Hepatocyte (in vitro differentiated cells): ENCODE results near the gene WDR1. TPM values are rescaled to one million over a fixed set of nuclear protein-coding genes. Genes with fewer than 3 reads are reported as not detected.

ENCODE experiments used
- DNase-seq: peaks from one replicate; pipeline ENCODE4 v3.0.0-alpha.2; 2016; ENCODE audit warnings: low spot score
- H2AFZ ChIP-seq: fragments of 200-600 bp; sonication (generic); 2 replicates; pipeline ENCODE4 v1.6.0; 2016; ENCODE audit warnings: antibody characterized with exemption, mild to moderate bottlenecking
- H3K27ac ChIP-seq: fragments of 200-600 bp; sonication (generic); 2 replicates; pipeline ENCODE4 v1.5.1; 2016; ENCODE audit warnings: mild to moderate bottlenecking
- H3K27me3 ChIP-seq: fragments of 200-600 bp; sonication (generic); 2 replicates; pipeline ENCODE4 v1.6.1; 2016
- H3K36me3 ChIP-seq: fragments of 200-600 bp; sonication (generic); replicated peaks from 2 replicates; pipeline ENCODE4 v1.5.1; 2016; ENCODE audit warnings: low read depth; ENCODE audit not compliant: insufficient read depth
- H3K4me1 ChIP-seq: fragments of 200-600 bp; sonication (generic); 2 replicates; pipeline ENCODE4 v1.5.1; 2016; ENCODE audit warnings: mild to moderate bottlenecking, moderate library complexity; ENCODE audit not compliant: insufficient read depth
- H3K4me2 ChIP-seq: fragments of 200-600 bp; sonication (generic); 2 replicates; pipeline ENCODE4 v1.6.0; 2016
- H3K4me3 ChIP-seq: fragments of 200-600 bp; sonication (generic); 2 replicates; pipeline ENCODE4 v1.5.1; 2016; ENCODE audit warnings: mild to moderate bottlenecking
- H3K79me2 ChIP-seq: fragments of 200-600 bp; sonication (generic); 2 replicates; pipeline ENCODE4 v1.6.0; 2017; ENCODE audit warnings: mild to moderate bottlenecking
- H3K9me2 ChIP-seq: fragments of 200-600 bp; sonication (generic); replicated peaks from 2 replicates; pipeline ENCODE4 v1.6.0; 2017; ENCODE audit warnings: mild to moderate bottlenecking; ENCODE audit not compliant: insufficient read depth
- H3K9me3 ChIP-seq: fragments of 200-600 bp; sonication (generic); 2 replicates; pipeline ENCODE4 v1.5.1; 2016; ENCODE audit warnings: low read depth, mild to moderate bottlenecking
- H4K20me1 ChIP-seq: fragments of 200-600 bp; sonication (generic); 2 replicates; pipeline ENCODE4 v1.6.0; 2016; ENCODE audit warnings: mild to moderate bottlenecking; ENCODE audit not compliant: insufficient read depth, poor library complexity, severe bottlenecking
- EZH2 ChIP-seq: fragments of 200-600 bp; sonication (generic); IDR thresholded peaks from 2 replicates; pipeline ENCODE4 v1.6.1; 2016; ENCODE audit warnings: antibody characterized with exemption, mild to moderate bottlenecking, borderline replicate concordance
- EZH2phosphoT487 ChIP-seq: fragments of 200-600 bp; sonication (generic); IDR thresholded peaks from one replicate; pipeline ENCODE4 v1.6.1; 2018; ENCODE audit warnings: antibody characterized with exemption, mild to moderate bottlenecking, low read depth, moderate library complexity; ENCODE audit not compliant: unreplicated experiment, severe bottlenecking
- WGBS: methylation state at CpG from one replicate; pipeline ENCODE4 v1.1.6; 2016; ENCODE audit warnings: low lambda C conversion rate; ENCODE audit errors: missing lambda C conversion rate; 5-methylcytosine and 5-hydroxymethylcytosine counted together
- polyA plus RNA-seq: library from polyadenylated mRNA; unstranded; fragments of >200 nt; fragmentation: Nextera tagmentation; extraction: Ambion mirVana; gene quantifications from 2 replicates; pipeline ENCODE4 v1.2.1, GENCODE V29; 2016
- total RNA-seq: library from RNA; depleted of rRNA; stranded (reverse); fragments of >200 nt; gene quantifications from 2 replicates; pipeline ENCODE4 v1.2.3, GENCODE V29; 2014
- TF ChIP-seq, protein P1 (sequence below): fragments of 200-600 bp; sonication (generic); IDR thresholded peaks from 2 replicates; pipeline ENCODE4 v1.5.1; 2016; ENCODE audit warnings: antibody characterized with exemption, mild to moderate bottlenecking; ENCODE audit not compliant: poor library complexity

The WDR1 gene
- total and polyA plus RNA-seq, 2 experiments from 2014 or later: 176 to 179 TPM

DNA sequence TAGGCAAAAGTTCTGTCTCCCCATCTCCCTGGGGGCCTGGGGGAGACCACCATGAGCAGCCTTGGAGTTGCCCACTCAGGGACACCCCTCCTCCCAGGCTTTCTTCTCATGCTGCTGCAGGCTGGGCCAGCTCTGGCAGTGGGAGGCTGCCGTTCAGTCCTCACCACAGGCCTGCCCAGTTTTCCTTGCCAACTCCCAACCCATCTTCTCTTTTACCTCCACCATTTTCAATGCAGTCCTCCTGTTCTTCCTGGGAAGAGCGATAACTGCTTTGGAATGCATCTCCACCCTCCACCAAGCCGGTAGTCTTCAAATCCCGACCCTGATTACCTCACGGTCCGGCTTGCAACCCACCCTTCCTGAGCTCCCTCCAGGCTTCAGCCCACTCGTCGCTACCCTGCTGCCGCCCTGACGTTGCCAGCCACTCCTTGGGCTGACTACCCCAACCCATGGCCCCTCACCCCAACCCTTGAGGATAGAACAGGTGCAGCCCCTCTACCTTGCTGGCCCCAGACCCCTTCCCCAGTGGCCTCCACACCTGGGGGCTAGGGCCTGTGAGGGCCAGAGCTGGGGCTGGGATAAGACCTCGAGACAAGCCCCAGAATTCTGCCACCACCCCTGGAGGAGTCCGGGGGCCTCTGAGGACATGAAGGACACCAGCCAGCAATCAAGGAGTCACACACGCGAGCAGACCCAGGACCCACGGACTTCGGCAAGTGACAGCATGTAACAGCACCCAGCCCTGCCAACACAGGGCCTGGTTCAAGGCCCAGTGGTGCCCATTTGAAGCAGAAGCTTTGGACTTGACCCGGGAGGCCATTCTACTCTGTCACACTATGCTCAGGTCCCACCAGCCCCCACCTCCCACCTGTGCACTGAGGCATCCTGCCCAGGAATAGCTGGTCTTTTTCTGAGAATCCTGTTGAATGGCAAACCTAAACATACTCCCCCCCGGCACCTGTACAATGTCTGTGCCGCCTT lies 9.2 kb downstream of the WDR1 start:
- no peaks in the 10 kb centered on the region for H3K9me2 ChIP-seq
- H3K27me3 ChIP-seq: no peaks in the 10 kb centered on the region
- peak overlapping the region; percentile 59 for H3K4me2 ChIP-seq
- H3K27ac ChIP-seq: peak overlapping the region; percentile 79
- no peak for DNase-seq
- WGBS: 85% methylated on average over 17 of the region's 19 CpGs
- H3K36me3 ChIP-seq: no peaks in the 10 kb centered on the region
- H2AFZ ChIP-seq: no peak overlapping the region
- peaks cover 100% of the 10 kb centered on the region for H3K79me2 ChIP-seq
- H3K4me1 ChIP-seq: peaks cover 24% of the 10 kb centered on the region
- H3K9me3 ChIP-seq: no peaks in the 10 kb centered on the region
- no peak for TF ChIP-seq EZH2phosphoT487
- TF ChIP-seq EZH2: no peak
- TF ChIP-seq, protein P1, sequence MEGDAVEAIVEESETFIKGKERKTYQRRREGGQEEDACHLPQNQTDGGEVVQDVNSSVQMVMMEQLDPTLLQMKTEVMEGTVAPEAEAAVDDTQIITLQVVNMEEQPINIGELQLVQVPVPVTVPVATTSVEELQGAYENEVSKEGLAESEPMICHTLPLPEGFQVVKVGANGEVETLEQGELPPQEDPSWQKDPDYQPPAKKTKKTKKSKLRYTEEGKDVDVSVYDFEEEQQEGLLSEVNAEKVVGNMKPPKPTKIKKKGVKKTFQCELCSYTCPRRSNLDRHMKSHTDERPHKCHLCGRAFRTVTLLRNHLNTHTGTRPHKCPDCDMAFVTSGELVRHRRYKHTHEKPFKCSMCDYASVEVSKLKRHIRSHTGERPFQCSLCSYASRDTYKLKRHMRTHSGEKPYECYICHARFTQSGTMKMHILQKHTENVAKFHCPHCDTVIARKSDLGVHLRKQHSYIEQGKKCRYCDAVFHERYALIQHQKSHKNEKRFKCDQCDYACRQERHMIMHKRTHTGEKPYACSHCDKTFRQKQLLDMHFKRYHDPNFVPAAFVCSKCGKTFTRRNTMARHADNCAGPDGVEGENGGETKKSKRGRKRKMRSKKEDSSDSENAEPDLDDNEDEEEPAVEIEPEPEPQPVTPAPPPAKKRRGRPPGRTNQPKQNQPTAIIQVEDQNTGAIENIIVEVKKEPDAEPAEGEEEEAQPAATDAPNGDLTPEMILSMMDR: no peak
- peaks cover 87% of the 10 kb centered on the region for H4K20me1 ChIP-seq
- no peak overlapping the region for H3K4me3 ChIP-seq

DNA sequence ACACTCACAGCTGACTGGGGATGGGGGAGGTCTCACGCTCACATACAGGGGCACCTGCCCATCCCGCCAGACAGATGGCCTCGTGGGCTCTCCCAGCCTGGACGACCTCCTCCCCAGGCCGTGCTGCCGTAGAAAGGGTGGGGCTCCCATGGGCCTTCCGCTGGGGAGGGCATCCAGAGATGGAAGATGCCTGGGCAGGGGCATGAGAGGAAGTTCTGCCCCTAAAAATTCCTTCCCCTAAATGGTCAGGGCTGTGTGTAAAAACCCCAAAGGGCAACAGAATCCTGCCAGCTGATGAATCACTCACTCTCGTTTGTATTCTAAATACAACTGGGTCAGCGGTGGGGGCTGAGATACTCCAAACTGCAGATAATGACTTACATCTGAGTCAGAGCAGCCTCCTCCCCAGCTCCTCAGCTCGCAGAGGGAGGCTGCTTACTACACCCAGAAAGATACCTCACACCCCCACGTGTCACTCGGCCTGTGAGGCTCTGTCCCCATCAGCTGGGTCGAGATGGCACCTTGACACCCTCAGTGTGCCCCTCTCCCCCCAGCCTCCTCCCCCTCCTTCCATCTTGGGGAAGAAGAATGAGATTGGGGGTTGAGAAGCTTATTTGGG lies 10.1 kb downstream of the WDR1 start:
- peak overlapping the region; percentile 79 for H3K27ac ChIP-seq

DNA sequence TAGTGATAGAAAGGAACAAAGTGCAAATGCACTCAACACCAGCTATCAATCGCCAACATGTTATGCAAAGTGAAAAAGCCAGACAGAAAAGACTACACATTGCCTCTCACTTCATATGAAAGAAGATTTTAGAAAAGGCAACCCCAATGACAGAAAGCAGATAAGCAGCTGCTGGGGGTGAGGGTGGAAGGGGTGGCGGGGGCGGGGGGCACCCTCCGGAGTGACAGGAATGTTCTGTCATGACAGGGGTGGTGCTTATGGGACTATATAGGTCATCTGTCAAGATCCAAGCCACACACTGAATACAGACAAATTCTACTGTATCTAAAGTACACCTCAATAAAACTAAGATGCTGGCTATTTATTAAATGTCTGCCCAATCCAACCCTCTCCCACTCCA lies 10.7 kb downstream of the WDR1 start:
- H3K79me2 ChIP-seq: peaks cover 100% of the 10 kb centered on the region
- DNase-seq: no peak
- no peaks in the 10 kb centered on the region for H3K27me3 ChIP-seq
- peaks cover 89% of the 10 kb centered on the region for H4K20me1 ChIP-seq
- 93% methylated on average over 4 of the region's 4 CpGs for WGBS
- peak overlapping the region; percentile 79 for H3K27ac ChIP-seq
- H3K4me1 ChIP-seq: peaks cover 24% of the 10 kb centered on the region
- no peak overlapping the region for H2AFZ ChIP-seq
- no peak overlapping the region for H3K4me3 ChIP-seq
- H3K36me3 ChIP-seq: no peaks in the 10 kb centered on the region
- peak overlapping the region; percentile 25 for H3K4me2 ChIP-seq
- no peaks in the 10 kb centered on the region for H3K9me2 ChIP-seq
- TF ChIP-seq, protein P1: no peak
- TF ChIP-seq EZH2phosphoT487: no peak
- no peak for TF ChIP-seq EZH2
- H3K9me3 ChIP-seq: no peaks in the 10 kb centered on the region

More for the DNA sequence above, 10.1 kb downstream of the WDR1 start:
- Histone ChIP-seq H2AFZ (no peak overlapping the region), H3K79me2 (peaks cover 100% of the 10 kb centered on the region), H3K36me3 (no peaks in the 10 kb centered on the region), H3K9me2 (no peaks in the 10 kb centered on the region), H3K9me3 (no peaks in the 10 kb centered on the region), H4K20me1 (peaks cover 88% of the 10 kb centered on the region), H3K27me3 (no peaks in the 10 kb centered on the region), H3K4me2 (peak overlapping the region; percentile 59), H3K4me3 (no peak overlapping the region), H3K4me1 (peaks cover 24% of the 10 kb centered on the region)
- DNase-seq: peak; percentile 81
- WGBS: 57% methylated on average over 13 of the region's 13 CpGs
- TF ChIP-seq EZH2phosphoT487: no peak
- TF ChIP-seq, protein P1: no peak
- no peak for TF ChIP-seq EZH2
